ENCODE measurements around the gene TNFRSF19.

Gene TNFRSF19

GRCh38 chr13:23629566-23630272, 59.5 kb downstream of the TNFRSF19 start:
- DNase-seq, result no peak

- DNase-seq, result no peak
Observed at GRCh38 chr13:23630349-23631093, 60.3 kb downstream of the TNFRSF19 start.

- DNase-seq, result no peak
Observed at GRCh38 chr13:23631311-23632047, 61.3 kb downstream of the TNFRSF19 start.

- DNase-seq, result no peak
Observed at GRCh38 chr13:23632048-23632582, 61.9 kb downstream of the TNFRSF19 start.

- DNase-seq, result no peak
Observed at GRCh38 chr13:23632741-23633140, 62.5 kb downstream of the TNFRSF19 start.

- no peak for DNase-seq
Observed at GRCh38 chr13:23634897-23635296, 64.7 kb downstream of the TNFRSF19 start.

GRCh38 chr13:23636360-23636759, 66.1 kb downstream of the TNFRSF19 start:
- no peak for DNase-seq

GRCh38 chr13:23637829-23638228, 67.6 kb downstream of the TNFRSF19 start:
- peak; percentile 41 for DNase-seq

- DNase-seq, result no peak
Observed at GRCh38 chr13:23639674-23640073, 69.5 kb downstream of the TNFRSF19 start.

- no peak for DNase-seq
Observed at GRCh38 chr13:23642110-23642509, 71.9 kb downstream of the TNFRSF19 start.

GRCh38 chr13:23643338-23644125, 73.3 kb downstream of the TNFRSF19 start:
- no peak for DNase-seq

GRCh38 chr13:23644126-23644419, 73.9 kb downstream of the TNFRSF19 start:
- DNase-seq, result no peak

GRCh38 chr13:23644527-23645138, 74.4 kb downstream of the TNFRSF19 start:
- no peak for DNase-seq

- DNase-seq, result no peak
Observed at GRCh38 chr13:23645851-23646250, 75.6 kb downstream of the TNFRSF19 start.

GRCh38 chr13:23651439-23651838, 81.2 kb downstream of the TNFRSF19 start:
- DNase-seq, result no peak

- no peak for DNase-seq
Observed at GRCh38 chr13:23651887-23652286, 81.7 kb downstream of the TNFRSF19 start.

- no peak for DNase-seq
Observed at GRCh38 chr13:23652909-23653726, 82.9 kb downstream of the TNFRSF19 start.

- no peak for DNase-seq
Observed at GRCh38 chr13:23654111-23655110, 84.2 kb downstream of the TNFRSF19 start.

GRCh38 chr13:23655321-23655720, 85.1 kb downstream of the TNFRSF19 start:
- DNase-seq, result no peak
